H1 (cell line): ENCODE results near the gene CKLF. TPM values are rescaled to one million over a fixed set of nuclear protein-coding genes. Genes with fewer than 3 reads are reported as not detected.

Source experiments
- CTCF ChIA-PET: fragments of 300-600 bp; sonication (Branson Sonifier 250); formaldehyde crosslinking; loops from one replicate; lab custom pipeline; 2021; ENCODE audit not compliant: partially characterized antibody; lab: Charles Lee
- POLR2A ChIA-PET: fragments of 300-600 bp; sonication (Branson Sonifier 250); formaldehyde crosslinking; loops from one replicate; lab custom pipeline; 2021; ENCODE audit warnings: inconsistent platforms; ENCODE audit not compliant: partially characterized antibody; lab: Charles Lee
- DNase-seq, 2 experiments: peaks; one replicate each; pipeline versions ENCODE4 v3.0.0 to v3.0.0-alpha.2; 2010 to 2022; ENCODE audit warnings: low spot score in 2 of 2, low read depth in 1 of 2, mixed read lengths in 1 of 2
- FAIRE-seq: peaks from 2 replicates; lab custom pipeline; 2011; peaks lifted over from hg19 to GRCh38; lab: Jason Lieb, UNC
- H2AFZ ChIP-seq: 2 replicates; pipeline ENCODE4 v1.8.1; 2012; ENCODE audit warnings: low read length, inconsistent platforms
- H2AK5ac ChIP-seq: 2 replicates; pipeline ENCODE4 v1.6.1; 2013; ENCODE audit warnings: low read depth, low read length
- H2BK120ac ChIP-seq: replicated peaks from 2 replicates; pipeline ENCODE3; 2013; ENCODE audit warnings: low read depth, low read length, inconsistent platforms
- H2BK12ac ChIP-seq: 2 replicates; pipeline ENCODE4 v1.6.1; 2013; ENCODE audit warnings: low read depth, low read length
- H2BK15ac ChIP-seq: 2 replicates; pipeline ENCODE4 v1.6.1; 2013; ENCODE audit warnings: low read length
- H2BK20ac ChIP-seq: 2 replicates; pipeline ENCODE4 v1.6.1; 2013; ENCODE audit warnings: low read length
- H2BK5ac ChIP-seq: 2 replicates; pipeline ENCODE4 v1.6.1; 2013; ENCODE audit warnings: low read depth, low read length
- H3K14ac ChIP-seq: 2 replicates; pipeline ENCODE4 v1.6.1; 2013; ENCODE audit warnings: inconsistent platforms; ENCODE audit not compliant: insufficient read length
- H3K18ac ChIP-seq: 2 replicates; pipeline ENCODE4 v1.6.1; 2013; ENCODE audit warnings: low read length; ENCODE audit errors: extremely low read depth
- H3K23ac ChIP-seq: 2 replicates; pipeline ENCODE4 v1.6.1; 2013; ENCODE audit warnings: inconsistent platforms; ENCODE audit not compliant: insufficient read length
- H3K23me2 ChIP-seq: 2 replicates; pipeline ENCODE4 v1.6.1; 2013; ENCODE audit warnings: low read depth, low read length
- H3K27ac ChIP-seq: 2 replicates; pipeline ENCODE4 v1.6.1; 2011; ENCODE audit warnings: low read depth, low read length, inconsistent platforms
- H3K27me3 ChIP-seq, 4 experiments: replicated peaks in 1 of 4; 1 replicate in 1 of 4; 2 replicates in 3 of 4; pipeline versions ENCODE4 v1.6.1 to v1.8.1; 2011 to 2013; ENCODE audit warnings: low read length in 3 of 4, mild to moderate bottlenecking in 3 of 4, inconsistent platforms in 2 of 4, mixed read lengths in 2 of 4, moderate library complexity in 1 of 4; ENCODE audit not compliant: control insufficient read depth in 3 of 4, insufficient read depth in 3 of 4; ENCODE audit errors: extremely low read depth in 1 of 4
- H3K36me3 ChIP-seq, 4 experiments: 2 replicates each; pipeline versions ENCODE4 v1.6.1 to v1.8.1; 2011 to 2013; ENCODE audit warnings: mild to moderate bottlenecking in 4 of 4, low read length in 3 of 4, moderate library complexity in 2 of 4, control low read depth in 1 of 4, inconsistent platforms in 1 of 4; ENCODE audit not compliant: insufficient read depth in 4 of 4, control insufficient read depth in 2 of 4
- H3K4ac ChIP-seq: replicated peaks from 2 replicates; pipeline ENCODE3; 2013; ENCODE audit warnings: low read length, low read depth, mixed read lengths, inconsistent platforms; ENCODE audit not compliant: insufficient read length
- H3K4me1 ChIP-seq, 4 experiments: replicated peaks in 1 of 4; 1 replicate in 1 of 4; 2 replicates in 3 of 4; pipeline versions ENCODE4 v1.6.1 to v1.8.1; 2011 to 2013; ENCODE audit warnings: low read length in 3 of 4, inconsistent platforms in 2 of 4, mixed read lengths in 1 of 4; ENCODE audit not compliant: insufficient read depth in 4 of 4, control insufficient read depth in 3 of 4
- H3K4me2 ChIP-seq, 2 experiments: 2 replicates each; pipeline versions ENCODE4 v1.6.1 to v1.8.1; 2011 to 2013; ENCODE audit warnings: low read depth in 2 of 2, low read length in 2 of 2, control low read depth in 1 of 2, inconsistent platforms in 1 of 2, mild to moderate bottlenecking in 1 of 2; ENCODE audit not compliant: insufficient read depth in 1 of 2
- H3K4me3 ChIP-seq, 4 experiments: fragments of 200-600, 300-600 bp in 1 of 4; sonication (generic), shearing (Covaris generic), sonication (Bioruptor Twin) in 1 of 4; 2 replicates each; pipeline versions ENCODE4 v1.5.1 to v1.8.1; 2011 to 2016; ENCODE audit warnings: low read length in 4 of 4, low read depth in 3 of 4, control low read depth in 2 of 4, inconsistent platforms in 2 of 4, mild to moderate bottlenecking in 2 of 4, mixed read lengths in 1 of 4, moderate library complexity in 1 of 4; ENCODE audit not compliant: insufficient read depth in 2 of 4; ENCODE audit errors: extremely low read depth in 1 of 4
- H3K56ac ChIP-seq: replicated peaks from 2 replicates; pipeline ENCODE3; 2013; ENCODE audit warnings: low read depth, mild to moderate bottlenecking, mixed read lengths, low read length, inconsistent platforms; ENCODE audit not compliant: insufficient read length
- H3K79me1 ChIP-seq: 2 replicates; pipeline ENCODE4 v1.6.1; 2013; ENCODE audit warnings: low read depth, low read length, control low read depth
- H3K79me2 ChIP-seq, 2 experiments: 2 replicates each; pipeline versions ENCODE4 v1.6.1 to v1.8.1; 2012 to 2013; ENCODE audit warnings: low read length in 2 of 2, mild to moderate bottlenecking in 2 of 2, inconsistent platforms in 1 of 2; ENCODE audit not compliant: insufficient read depth in 2 of 2, control insufficient read depth in 1 of 2
- H3K9ac ChIP-seq, 4 experiments: replicated peaks in 1 of 4; 1 replicate in 1 of 4; 2 replicates in 3 of 4; pipeline versions ENCODE4 v1.6.1 to v1.8.1; 2011 to 2013; ENCODE audit warnings: low read depth in 3 of 4, low read length in 3 of 4, control low read depth in 2 of 4, mild to moderate bottlenecking in 2 of 4, moderate library complexity in 2 of 4, inconsistent platforms in 1 of 4; ENCODE audit errors: extremely low read depth in 1 of 4
- H3K9me3 ChIP-seq, 2 experiments: 2 replicates each; pipeline versions ENCODE4 v1.6.1 to v1.8.1; 2012 to 2013; ENCODE audit warnings: mild to moderate bottlenecking in 2 of 2, moderate library complexity in 2 of 2, control low read depth in 1 of 2, inconsistent platforms in 1 of 2, low read depth in 1 of 2, low read length in 1 of 2, mixed read lengths in 1 of 2; ENCODE audit not compliant: insufficient read depth in 2 of 2
- H4K20me1 ChIP-seq, 2 experiments: replicated peaks in 1 of 2; 2 replicates each; pipeline versions ENCODE3 to v1.8.1; 2011 to 2013; ENCODE audit warnings: inconsistent platforms in 2 of 2, low read length in 2 of 2, mild to moderate bottlenecking in 1 of 2; ENCODE audit not compliant: insufficient read depth in 2 of 2, control insufficient read depth in 1 of 2
- H4K5ac ChIP-seq: 2 replicates; pipeline ENCODE4 v1.6.1; 2013; ENCODE audit warnings: low read length, low read depth, mixed read lengths, inconsistent platforms; ENCODE audit not compliant: insufficient read length
- H4K8ac ChIP-seq: 2 replicates; pipeline ENCODE4 v1.8.0; 2013; ENCODE audit warnings: mild to moderate bottlenecking, moderate library complexity, low read length, inconsistent platforms; ENCODE audit not compliant: insufficient read depth; ENCODE audit errors: extremely low read depth
- H4K91ac ChIP-seq: replicated peaks from 2 replicates; pipeline ENCODE3; 2013; ENCODE audit warnings: low read length, mixed read lengths, inconsistent platforms; ENCODE audit not compliant: insufficient read length
- ASH2L ChIP-seq: fragments of 200-600, 300-600 bp; sonication (generic); IDR thresholded peaks from one replicate; pipeline ENCODE4 v1.7.1; 2017; ENCODE audit warnings: low read length
- ATF2 ChIP-seq: IDR thresholded peaks from 2 replicates; pipeline ENCODE4 v1.6.1; 2012; ENCODE audit warnings: low read length, inconsistent platforms
- EGR1 ChIP-seq: IDR thresholded peaks from 2 replicates; pipeline ENCODE4 v1.6.1; 2011; ENCODE audit warnings: low read depth, low read length, borderline replicate concordance
- KDM1A ChIP-seq: fragments of 200-600, 300-600 bp; sonication (generic); IDR thresholded peaks from 2 replicates; pipeline ENCODE4 v1.7.1; 2016; ENCODE audit warnings: mild to moderate bottlenecking, low read length, borderline replicate concordance
- POU5F1 ChIP-seq: IDR thresholded peaks from 2 replicates; pipeline ENCODE4 v1.6.1; 2011; ENCODE audit warnings: low read depth, mild to moderate bottlenecking, low read length, moderate library complexity
- WGBS, 2 experiments: shearing (Covaris generic) in 1 of 2; methylation state at CpG; one replicate each; pipeline versions ENCODE4 v1.1.6 to v1.1.7; 2013 to 2015; ENCODE audit warnings: low lambda C conversion rate in 2 of 2, mixed read lengths in 2 of 2, inconsistent platforms in 1 of 2, low coverage in 1 of 2, missing lambda C conversion rate in 1 of 2; ENCODE audit not compliant: insufficient replicate concordance in 2 of 2, insufficient coverage in 1 of 2, insufficient read length in 1 of 2; ENCODE audit errors: extremely low coverage in 1 of 2, missing lambda C conversion rate in 1 of 2; 5-methylcytosine and 5-hydroxymethylcytosine counted together
- polyA plus RNA-seq, 7 experiments: library from polyadenylated mRNA; depleted of rRNA in 3 of 7; stranded (reverse) in 5 of 7; unstranded in 2 of 7; fragments of >200 nt in 5 of 7; fragments of 200-250 nt in 2 of 7; gene quantifications; 1 replicate in 5 of 7; 2 replicates in 1 of 7; 4 replicates in 1 of 7; pipeline versions ENCODE4 v1.2.1 to v1.2.3, GENCODE V29; 2011 to 2013; ENCODE audit warnings: missing spikeins in 2 of 7, mixed read lengths in 2 of 7
- total RNA-seq: library from RNA; stranded (reverse); fragmentation: NEBNext Ultra II Directional; extraction: Animal tissue kit (Norgen Biotek cat#: 25700); gene quantifications from 2 replicates; pipeline ENCODE4 v1.2.1, GENCODE V29; 2021

The CKLF gene
- total and polyA plus RNA-seq, 2 of the 8 experiments (the other 6 are each of a cell fraction or from before 2014, with no cell fraction given), result 21.1 to 63.5 TPM

- Histone ChIP-seq H3K4ac (no peak overlapping the region), H4K91ac (no peak overlapping the region), H3K56ac (no peak overlapping the region), H2AFZ (no peak overlapping the region), H3K4me2 (no peak overlapping the region), H4K5ac (no peak overlapping the region), H3K4me3 (no peak overlapping the region), H3K23me2 (no peaks in the 10 kb centered on the region), H3K79me1 (no peaks in the 10 kb centered on the region), H4K8ac (no peak overlapping the region), H2AK5ac (no peak overlapping the region), H3K14ac (no peak overlapping the region), H3K9me3 (no peaks in the 10 kb centered on the region), H3K27me3 (no peaks in the 10 kb centered on the region), H3K27ac (no peak overlapping the region), H3K18ac (no peak overlapping the region), H2BK20ac (no peak overlapping the region), H2BK12ac (no peak overlapping the region), H2BK120ac (no peak overlapping the region), H2BK5ac (no peak overlapping the region)
- no peak for FAIRE-seq
- POLR2A ChIA-PET, result no interaction called here
- DNase-seq, result no peak
- TF ChIP-seq EGR1, result no peak
- no peak for TF ChIP-seq ASH2L
- TF ChIP-seq ATF2, result no peak
- TF ChIP-seq POU5F1, result no peak
- TF ChIP-seq KDM1A, result no peak
- TF ChIP-seq, all 59 proteins: peak for 0
- Histone ChIP-seq H3K9ac (no peak overlapping the region), H4K20me1 (no peaks in the 10 kb centered on the region), H3K23ac (no peak overlapping the region), H3K4me1 (no peaks in the 10 kb centered on the region), H3K36me3 (no peaks in the 10 kb centered on the region), H2BK15ac (no peak overlapping the region), H3K79me2 (no peaks in the 10 kb centered on the region)
- CTCF ChIA-PET, result interaction anchor here (0.6 to 0.7 kb wide), 2 partner anchors 85 to 138 kb away, joined by 3 read pairs; no protein-coding TSS in a partner anchor
- 91% methylated on average over 3 of the region's 3 CpGs; no CpG with 5 or more reads in 1 of the 2 experiments for WGBS, 2 experiments
Measured at GRCh38 chr16:66592814-66593213, 40.4 kb downstream of the CKLF start.
